Measurements from ENCODE around the gene KRTAP5-7. TPM values are rescaled to one million over a fixed set of nuclear protein-coding genes. Genes with fewer than 3 reads are reported as not detected.

The KRTAP5-7 gene
- not detected in 2 replicates for total RNA-seq

GRCh38 chr11:71526796-71527575 lies at the start of gene KRTAP5-7:
KRTAP5-7 (plus strand) TSS chr11:71527267; CDS start chr11:71527301, 34 bp downstream.

GRCh38 chr11:71537977-71538665 lies 11.1 kb downstream of the KRTAP5-7 start, which contains the start of gene KRTAP5-8:
KRTAP5-8 (plus strand) TSS chr11:71538025; CDS start chr11:71538056, 31 bp downstream.

GRCh38 chr11:71548120-71548519 lies 21.1 kb downstream of the KRTAP5-7 start, which contains the start of gene KRTAP5-9:
KRTAP5-9 (plus strand) TSS chr11:71548420; CDS start chr11:71548658, 238 bp downstream.

GRCh38 chr11:71565263-71565662 lies 38.2 kb downstream of the KRTAP5-7 start, which contains the start of gene KRTAP5-10:
KRTAP5-10 (plus strand) TSS chr11:71565563; CDS start chr11:71565588, 25 bp downstream.

Other genes starting within 250 kb of the KRTAP5-7 start
- gene DHCR7, start 78.9 kb upstream of the KRTAP5-7 start, total RNA-seq: 62.7 and 76.6 TPM in 2 replicates
- gene NADSYN1, start 74.1 kb upstream of the KRTAP5-7 start, total RNA-seq: 90.1 and 109 TPM in 2 replicates
- gene KRTAP5-8, start 10.8 kb downstream of the KRTAP5-7 start, total RNA-seq: 0.24 TPM in 1 of 2 replicates, not detected in the other
- gene KRTAP5-9, start 21.2 kb downstream of the KRTAP5-7 start, total RNA-seq: not detected in 2 replicates
- not detected in 2 replicates for gene KRTAP5-10, start 38.3 kb downstream of the KRTAP5-7 start, total RNA-seq
- 0.72 TPM in 1 of 2 replicates, not detected in the other for gene KRTAP5-11, start 55.6 kb downstream of the KRTAP5-7 start, total RNA-seq

All from tracheal epithelial cell (primary cell).